ENCODE results near the gene CMYA5.

CMYA5 gene

DNA sequence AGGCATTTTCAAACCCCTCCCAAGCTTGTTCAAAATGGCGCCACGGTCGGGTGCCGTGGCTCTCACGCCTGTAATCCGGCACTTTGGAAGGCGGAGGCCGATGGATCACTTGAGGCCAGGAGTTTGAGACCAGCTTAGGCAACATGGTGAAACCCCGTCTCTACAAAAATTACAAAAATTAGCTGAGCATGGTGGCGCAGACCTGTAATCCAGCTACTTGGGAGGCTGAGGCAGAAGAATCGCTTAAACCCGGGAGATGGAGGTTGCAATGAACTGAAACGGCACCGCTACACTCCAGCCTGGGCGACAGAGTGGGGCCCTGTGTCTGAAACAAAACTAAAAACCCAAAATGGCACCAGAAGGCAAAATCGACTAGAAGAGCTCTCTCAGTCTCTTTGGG is 159.4 kb downstream of the CMYA5 start:
- no peak for DNase-seq (ENCODE audit: low spot score)
- TF ChIP-seq CTCF (IDR thresholded peaks at IDR 0.05; ENCODE audit: borderline replicate concordance, control extremely low read depth, extremely low read depth, insufficient read depth, missing control alignments), result no peak
- in situ Hi-C loops (cut with MboI; ENCODE audit: low sequenced_read_pairs, unreplicated experiment), result no loop called here
